Measurements from ENCODE around the gene MCF2L2.

The MCF2L2 gene

GRCh38 chr3:183229178-183229577 lies 199.2 kb downstream of the MCF2L2 start:
- TF ChIP-seq CTCF (conservative IDR thresholded peaks at IDR 0.05) = no peak

GRCh38 chr3:183227586-183227985 lies 200.8 kb downstream of the MCF2L2 start:
- no peak overlapping the region for H3K27ac ChIP-seq
- TF ChIP-seq CTCF (conservative IDR thresholded peaks at IDR 0.05) = no peak

More at GRCh38 chr3:183229178-183229577, 199.2 kb downstream of the MCF2L2 start:
- H3K27ac ChIP-seq = no peak overlapping the region

- H3K27ac ChIP-seq = no peak overlapping the region
- TF ChIP-seq CTCF (conservative IDR thresholded peaks at IDR 0.05) = no peak
Observed at GRCh38 chr3:183226333-183226890, 202.0 kb downstream of the MCF2L2 start.

- TF ChIP-seq CTCF (conservative IDR thresholded peaks at IDR 0.05) = no peak
Observed at GRCh38 chr3:183224180-183224970, 204.0 kb downstream of the MCF2L2 start.

DNA sequence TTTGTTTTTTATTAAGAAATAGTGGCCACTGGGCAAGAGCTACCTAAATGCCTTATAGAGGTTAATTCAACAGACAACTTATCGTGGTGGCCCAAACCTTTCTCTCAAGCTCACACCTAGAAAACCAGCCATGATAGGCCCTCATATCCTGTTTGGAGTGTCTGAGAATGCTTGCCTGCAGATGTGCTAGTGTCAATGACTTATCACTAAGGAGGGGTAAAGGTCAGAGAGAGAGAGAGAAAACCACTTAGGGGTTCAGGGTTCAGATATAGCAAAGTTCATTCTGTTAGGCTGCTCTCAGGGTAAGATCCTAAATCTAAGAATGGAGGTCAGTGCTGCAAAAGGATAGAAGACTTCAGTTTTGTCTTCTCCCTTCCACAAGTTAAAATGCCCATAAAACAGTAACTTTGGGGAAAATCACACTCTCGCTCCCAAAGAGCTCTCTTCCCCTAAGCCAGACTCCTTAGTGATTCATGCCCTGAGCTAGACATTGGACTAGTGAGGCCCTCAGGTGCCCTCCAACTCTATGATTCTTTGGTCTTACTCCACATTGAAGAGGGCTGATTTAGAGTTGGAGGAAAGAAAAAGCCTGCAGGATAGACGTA lies 205.7 kb downstream of the MCF2L2 start:
- H3K27ac ChIP-seq = no peak overlapping the region
- no peak for TF ChIP-seq CTCF (conservative IDR thresholded peaks at IDR 0.05)

More at GRCh38 chr3:183224180-183224970, 204.0 kb downstream of the MCF2L2 start:
- no peak overlapping the region for H3K27ac ChIP-seq

- no peak overlapping the region for H3K27ac ChIP-seq
- TF ChIP-seq CTCF (conservative IDR thresholded peaks at IDR 0.05) = no peak
Observed at GRCh38 chr3:183220828-183221227, 207.6 kb downstream of the MCF2L2 start.

DNA sequence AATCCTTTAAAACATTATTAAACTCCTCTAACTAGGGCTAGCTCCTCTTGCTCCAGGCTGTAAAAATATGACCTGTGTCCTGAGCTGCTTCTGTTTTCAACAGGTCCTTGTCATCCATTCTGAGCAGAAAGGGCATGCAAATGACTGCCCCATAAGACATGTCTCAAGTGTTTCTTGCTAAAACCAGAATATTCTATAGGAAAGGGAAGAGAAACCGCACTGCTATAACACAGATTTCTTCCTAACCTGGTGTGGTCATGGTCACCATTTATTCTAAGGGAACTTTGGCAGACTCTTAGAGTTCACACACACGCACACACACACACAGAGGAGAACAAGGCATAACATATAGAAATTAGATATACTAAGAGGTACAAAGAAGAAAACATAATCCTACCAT lies 209.6 kb downstream of the MCF2L2 start:
- H3K27ac ChIP-seq = no peak overlapping the region
- TF ChIP-seq CTCF (conservative IDR thresholded peaks at IDR 0.05) = no peak

Data from VCaP (cell line).